HCT116 (cell line): Measurements from ENCODE around the gene RAI2. TPM values are rescaled to one million over a fixed set of nuclear protein-coding genes. Genes with fewer than 3 reads are reported as not detected.

Experiments used
- ATAC-seq: fragments of 200-7000 bp; cut with Tn5 transposase; 2 replicates; pipeline ENCODE4 v1.9.1; 2020; ENCODE audit warnings: mild to moderate bottlenecking, moderate library complexity
- BruUV-seq: library from RNA; stranded (reverse); fragments of 400-500 nt; replicated peaks from 2 replicates; lab custom pipeline; 2021; lab: Mats Ljungman, UMichigan
- CTCF ChIA-PET: fragments of 300-600 bp; sonication (Branson Sonifier 250); formaldehyde crosslinking; loops from one replicate; lab custom pipeline; 2021; ENCODE audit warnings: antibody characterized with exemption; lab: Charles Lee
- POLR2A ChIA-PET: fragments of 300-600, 350-600 bp; sonication (Branson Sonifier 250); formaldehyde crosslinking; loops from one replicate; lab custom pipeline; 2021; ENCODE audit warnings: antibody characterized with exemption; lab: Charles Lee
- RAD21 ChIA-PET, 2 experiments: fragments of 300-600 bp; sonication (Branson Sonifier 250); formaldehyde crosslinking; loops; one replicate each; lab custom pipeline; 2023; ENCODE audit warnings: low total read pairs in 2 of 2; ENCODE audit not compliant: uncharacterized antibody in 2 of 2, unreplicated experiment in 2 of 2, low non-redundant PET in 1 of 2; lab: Charles Lee
- DNase-seq: peaks from one replicate; pipeline ENCODE4 v3.0.0-alpha.2; 2010; ENCODE audit warnings: low read depth, low spot score
- H2AFZ ChIP-seq: fragments of 200-600 bp; shearing (Covaris generic), sonication (generic); 2 replicates; pipeline ENCODE4 v1.6.1; 2017; ENCODE audit warnings: low read depth, mixed run types, mixed read lengths, antibody characterized with exemption, low read length; ENCODE audit not compliant: poor library complexity, severe bottlenecking
- H3K27ac ChIP-seq: 2 replicates; pipeline ENCODE4 v1.5.1; 2012; ENCODE audit warnings: low read depth, low read length
- H3K27me3 ChIP-seq: fragments of 200-600 bp; sonication (generic); 2 replicates; pipeline ENCODE4 v1.6.1; 2016; ENCODE audit warnings: mixed run types, low read length, mixed read lengths; ENCODE audit not compliant: insufficient read depth
- H3K36me3 ChIP-seq, 2 experiments: fragments of 200-500 bp in 1 of 2; fragments of 200-600 bp in 1 of 2; sonication (Bioruptor generic) in 1 of 2; sonication (generic) in 1 of 2; 2 replicates each; pipeline versions ENCODE4 v1.5.1 to v1.6.1; 2014 to 2016; ENCODE audit warnings: low read length in 2 of 2, inconsistent platforms in 1 of 2, mixed read lengths in 1 of 2, mixed run types in 1 of 2; ENCODE audit not compliant: insufficient read depth in 2 of 2, control insufficient read depth in 1 of 2
- H3K4me1 ChIP-seq, 2 experiments: fragments of 200-600 bp in 1 of 2; sonication (generic) in 1 of 2; 2 replicates each; pipeline versions ENCODE4 v1.5.1 to v1.6.1; 2012 to 2017; ENCODE audit warnings: low read length in 2 of 2, inconsistent platforms in 1 of 2, mild to moderate bottlenecking in 1 of 2, mixed read lengths in 1 of 2, mixed run types in 1 of 2, moderate library complexity in 1 of 2; ENCODE audit not compliant: insufficient read depth in 2 of 2, control insufficient read depth in 1 of 2
- H3K4me2 ChIP-seq: fragments of 200-600 bp; sonication (generic); 2 replicates; pipeline ENCODE4 v1.6.1; 2017; ENCODE audit warnings: mixed run types, low read length, mixed read lengths
- H3K4me3 ChIP-seq, 2 experiments: fragments of 200-600 bp in 1 of 2; sonication (generic) in 1 of 2; replicated peaks in 1 of 2; 2 replicates each; pipeline ENCODE4 v1.5.1; 2011 to 2016; ENCODE audit warnings: low read length in 2 of 2, control low read depth in 1 of 2, low read depth in 1 of 2, mild to moderate bottlenecking in 1 of 2, mixed read lengths in 1 of 2, mixed run types in 1 of 2
- H3K79me2 ChIP-seq: fragments of 200-600 bp; sonication (generic); 2 replicates; pipeline ENCODE4 v1.6.1; 2017; ENCODE audit warnings: mild to moderate bottlenecking, mixed run types, low read length, moderate library complexity, mixed read lengths; ENCODE audit not compliant: insufficient read depth
- H3K9ac ChIP-seq: fragments of 200-600 bp; sonication (generic); 2 replicates; pipeline ENCODE4 v1.6.1; 2016; ENCODE audit warnings: low read length, mixed read lengths
- H3K9me2 ChIP-seq: fragments of 200-600 bp; sonication (generic), shearing (Covaris generic); 2 replicates; pipeline ENCODE4 v1.6.1; 2017; ENCODE audit warnings: mixed run types, mild to moderate bottlenecking, moderate library complexity; ENCODE audit not compliant: insufficient read depth
- H3K9me3 ChIP-seq, 2 experiments: fragments of 200-500 bp in 1 of 2; fragments of 200-600 bp in 1 of 2; sonication (Bioruptor generic) in 1 of 2; sonication (generic) in 1 of 2; 2 replicates each; pipeline ENCODE4 v1.6.1; 2014 to 2017; ENCODE audit warnings: low read length in 2 of 2, mixed read lengths in 2 of 2, inconsistent platforms in 1 of 2, low read depth in 1 of 2, mild to moderate bottlenecking in 1 of 2, mixed run types in 1 of 2, moderate library complexity in 1 of 2; ENCODE audit not compliant: control insufficient read depth in 1 of 2, insufficient read depth in 1 of 2
- H4K20me1 ChIP-seq: fragments of 200-600 bp; sonication (generic), shearing (Covaris generic); 2 replicates; pipeline ENCODE4 v1.6.1; 2017; ENCODE audit warnings: mixed run types, mild to moderate bottlenecking, moderate library complexity; ENCODE audit not compliant: insufficient read depth
- CBX3 ChIP-seq: IDR thresholded peaks from 2 replicates; pipeline ENCODE4 v1.6.1; 2012; ENCODE audit warnings: low read depth
- EZH2 ChIP-seq: fragments of 200-600 bp; sonication (generic); IDR thresholded peaks from 2 replicates; pipeline ENCODE4 v1.6.1; 2017; ENCODE audit warnings: antibody characterized with exemption, mixed run types
- EZH2phosphoT487 ChIP-seq: fragments of 200-600 bp; IDR thresholded peaks from 2 replicates; pipeline ENCODE4 v1.6.1; 2018; ENCODE audit warnings: antibody characterized with exemption, borderline replicate concordance
- FOSL1 ChIP-seq: IDR thresholded peaks from 2 replicates; pipeline ENCODE4 v1.6.1; 2012; ENCODE audit warnings: low read depth
- SIN3A ChIP-seq: IDR thresholded peaks from 2 replicates; pipeline ENCODE4 v1.6.1; 2012; ENCODE audit warnings: low read depth
- TCF7L2 ChIP-seq: IDR thresholded peaks from 2 replicates; pipeline ENCODE4 v1.7.0; 2011; ENCODE audit warnings: borderline replicate concordance, inconsistent platforms; ENCODE audit not compliant: insufficient read depth, insufficient read length; ENCODE audit errors: extremely low read depth
- YY1 ChIP-seq: IDR thresholded peaks from 2 replicates; pipeline ENCODE4 v1.6.1; 2011; ENCODE audit warnings: low read length, low read depth, moderate library complexity, mild to moderate bottlenecking; ENCODE audit not compliant: insufficient replicate concordance; ENCODE audit errors: extremely low read depth
- ZFX ChIP-seq: fragments of 450-650 bp; IDR thresholded peaks from 2 replicates; pipeline ENCODE4 v1.6.1; 2017
- ZNF274 ChIP-seq: fragments of 200-500 bp; sonication (Bioruptor generic); IDR thresholded peaks from 2 replicates; pipeline ENCODE4 v1.6.1; 2014; ENCODE audit warnings: mild to moderate bottlenecking, low read depth, low read length, inconsistent platforms
- intact Hi-C: fragments of 100-400 bp; cut with micrococcal nuclease; formaldehyde crosslinking; loops from 2 replicates; pipeline ENCODE4 v1.10.0; 2022
- total RNA-seq: library from RNA; stranded (reverse); gene quantifications from one replicate; pipeline ENCODE4 v1.2.1, GENCODE V29; 2021; ENCODE audit not compliant: unreplicated experiment
- TF ChIP-seq, protein P1 (sequence below): IDR thresholded peaks from 2 replicates; pipeline ENCODE4 v1.6.1; 2012; ENCODE audit warnings: low read depth

Gene RAI2
- total RNA-seq, 1 experiment from 2014 or later, result not detected

DNA sequence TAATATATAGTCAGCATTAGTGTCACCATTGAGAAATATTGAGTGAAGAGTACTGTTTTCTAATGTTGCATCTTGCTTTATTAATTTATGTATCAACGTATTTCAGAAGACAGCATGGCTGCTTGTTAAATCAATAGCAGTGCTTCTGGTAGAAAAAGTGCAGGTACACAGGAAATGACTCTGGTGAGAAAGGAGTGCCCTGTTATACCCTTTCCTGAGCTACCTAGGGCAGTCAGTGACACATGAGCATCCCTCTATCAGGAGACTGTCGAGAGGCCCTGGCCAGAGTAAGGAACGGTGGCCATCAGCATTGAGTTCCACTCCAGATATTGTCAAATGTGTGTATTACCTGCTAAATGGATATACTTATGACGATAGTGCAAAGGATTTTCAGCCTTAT, 81.7 kb downstream of the RAI2 start:
- RAD21 ChIA-PET, result no interaction called here
- DNase-seq (no peak), ATAC-seq (no peak)
- no peaks in the 10 kb centered on the region for H4K20me1 ChIP-seq
- no peaks in the 10 kb centered on the region for H3K9me2 ChIP-seq
- H3K4me1 ChIP-seq, result no peaks in the 10 kb centered on the region
- no peak overlapping the region for H3K9ac ChIP-seq
- POLR2A ChIA-PET, result no interaction called here
- H3K36me3 ChIP-seq, result no peaks in the 10 kb centered on the region
- no peaks in the 10 kb centered on the region for H3K9me3 ChIP-seq
- H3K4me3 ChIP-seq, result no peak overlapping the region
- TF ChIP-seq FOSL1 (no peak), CBX3 (no peak), ZNF274 (no peak), TCF7L2 (no peak), EZH2 (no peak), YY1 (no peak), EZH2phosphoT487 (no peak), ZFX (no peak), SIN3A (no peak)
- TF ChIP-seq, protein P1, sequence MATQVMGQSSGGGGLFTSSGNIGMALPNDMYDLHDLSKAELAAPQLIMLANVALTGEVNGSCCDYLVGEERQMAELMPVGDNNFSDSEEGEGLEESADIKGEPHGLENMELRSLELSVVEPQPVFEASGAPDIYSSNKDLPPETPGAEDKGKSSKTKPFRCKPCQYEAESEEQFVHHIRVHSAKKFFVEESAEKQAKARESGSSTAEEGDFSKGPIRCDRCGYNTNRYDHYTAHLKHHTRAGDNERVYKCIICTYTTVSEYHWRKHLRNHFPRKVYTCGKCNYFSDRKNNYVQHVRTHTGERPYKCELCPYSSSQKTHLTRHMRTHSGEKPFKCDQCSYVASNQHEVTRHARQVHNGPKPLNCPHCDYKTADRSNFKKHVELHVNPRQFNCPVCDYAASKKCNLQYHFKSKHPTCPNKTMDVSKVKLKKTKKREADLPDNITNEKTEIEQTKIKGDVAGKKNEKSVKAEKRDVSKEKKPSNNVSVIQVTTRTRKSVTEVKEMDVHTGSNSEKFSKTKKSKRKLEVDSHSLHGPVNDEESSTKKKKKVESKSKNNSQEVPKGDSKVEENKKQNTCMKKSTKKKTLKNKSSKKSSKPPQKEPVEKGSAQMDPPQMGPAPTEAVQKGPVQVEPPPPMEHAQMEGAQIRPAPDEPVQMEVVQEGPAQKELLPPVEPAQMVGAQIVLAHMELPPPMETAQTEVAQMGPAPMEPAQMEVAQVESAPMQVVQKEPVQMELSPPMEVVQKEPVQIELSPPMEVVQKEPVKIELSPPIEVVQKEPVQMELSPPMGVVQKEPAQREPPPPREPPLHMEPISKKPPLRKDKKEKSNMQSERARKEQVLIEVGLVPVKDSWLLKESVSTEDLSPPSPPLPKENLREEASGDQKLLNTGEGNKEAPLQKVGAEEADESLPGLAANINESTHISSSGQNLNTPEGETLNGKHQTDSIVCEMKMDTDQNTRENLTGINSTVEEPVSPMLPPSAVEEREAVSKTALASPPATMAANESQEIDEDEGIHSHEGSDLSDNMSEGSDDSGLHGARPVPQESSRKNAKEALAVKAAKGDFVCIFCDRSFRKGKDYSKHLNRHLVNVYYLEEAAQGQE, result no peak
- no peak overlapping the region for H3K27ac ChIP-seq
- intact Hi-C loops, result no loop called here
- H3K27me3 ChIP-seq, result peaks cover 3% of the 10 kb centered on the region; the same call in 1 of the 2 replicates
- H2AFZ ChIP-seq, result no peak overlapping the region
- H3K4me2 ChIP-seq, result no peak overlapping the region
- BruUV-seq, result no TSS peak
- H3K79me2 ChIP-seq, result no peaks in the 10 kb centered on the region
- CTCF ChIA-PET, result no interaction called here
